Measurements from ENCODE around the gene NDUFB3.

The NDUFB3 gene

DNA sequence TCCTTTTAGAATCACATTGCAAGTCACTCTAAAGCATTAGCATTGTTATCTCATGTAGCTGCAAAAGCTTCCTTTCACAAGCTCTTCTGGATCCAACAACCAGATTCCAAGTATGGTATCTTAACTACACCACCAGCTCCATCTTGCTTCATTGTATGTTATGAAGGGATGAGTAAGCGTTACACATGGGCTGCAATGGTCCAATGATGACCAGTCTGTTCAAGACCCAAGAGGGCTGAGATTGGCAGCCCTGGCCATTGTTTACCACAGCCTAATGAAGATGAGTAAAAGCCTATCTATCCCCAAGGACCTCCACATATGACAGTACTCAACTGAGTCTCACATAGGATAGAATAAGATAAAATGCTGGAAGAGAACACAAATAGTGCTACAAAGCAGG lies 50.5 kb downstream of the NDUFB3 start:
- no peak for DNase-seq (ENCODE audit: low spot score)
- TF ChIP-seq, protein P1, sequence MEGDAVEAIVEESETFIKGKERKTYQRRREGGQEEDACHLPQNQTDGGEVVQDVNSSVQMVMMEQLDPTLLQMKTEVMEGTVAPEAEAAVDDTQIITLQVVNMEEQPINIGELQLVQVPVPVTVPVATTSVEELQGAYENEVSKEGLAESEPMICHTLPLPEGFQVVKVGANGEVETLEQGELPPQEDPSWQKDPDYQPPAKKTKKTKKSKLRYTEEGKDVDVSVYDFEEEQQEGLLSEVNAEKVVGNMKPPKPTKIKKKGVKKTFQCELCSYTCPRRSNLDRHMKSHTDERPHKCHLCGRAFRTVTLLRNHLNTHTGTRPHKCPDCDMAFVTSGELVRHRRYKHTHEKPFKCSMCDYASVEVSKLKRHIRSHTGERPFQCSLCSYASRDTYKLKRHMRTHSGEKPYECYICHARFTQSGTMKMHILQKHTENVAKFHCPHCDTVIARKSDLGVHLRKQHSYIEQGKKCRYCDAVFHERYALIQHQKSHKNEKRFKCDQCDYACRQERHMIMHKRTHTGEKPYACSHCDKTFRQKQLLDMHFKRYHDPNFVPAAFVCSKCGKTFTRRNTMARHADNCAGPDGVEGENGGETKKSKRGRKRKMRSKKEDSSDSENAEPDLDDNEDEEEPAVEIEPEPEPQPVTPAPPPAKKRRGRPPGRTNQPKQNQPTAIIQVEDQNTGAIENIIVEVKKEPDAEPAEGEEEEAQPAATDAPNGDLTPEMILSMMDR (IDR thresholded peaks at IDR 0.05; ENCODE audit: extremely low read depth, missing control alignments), result no peak

DNA sequence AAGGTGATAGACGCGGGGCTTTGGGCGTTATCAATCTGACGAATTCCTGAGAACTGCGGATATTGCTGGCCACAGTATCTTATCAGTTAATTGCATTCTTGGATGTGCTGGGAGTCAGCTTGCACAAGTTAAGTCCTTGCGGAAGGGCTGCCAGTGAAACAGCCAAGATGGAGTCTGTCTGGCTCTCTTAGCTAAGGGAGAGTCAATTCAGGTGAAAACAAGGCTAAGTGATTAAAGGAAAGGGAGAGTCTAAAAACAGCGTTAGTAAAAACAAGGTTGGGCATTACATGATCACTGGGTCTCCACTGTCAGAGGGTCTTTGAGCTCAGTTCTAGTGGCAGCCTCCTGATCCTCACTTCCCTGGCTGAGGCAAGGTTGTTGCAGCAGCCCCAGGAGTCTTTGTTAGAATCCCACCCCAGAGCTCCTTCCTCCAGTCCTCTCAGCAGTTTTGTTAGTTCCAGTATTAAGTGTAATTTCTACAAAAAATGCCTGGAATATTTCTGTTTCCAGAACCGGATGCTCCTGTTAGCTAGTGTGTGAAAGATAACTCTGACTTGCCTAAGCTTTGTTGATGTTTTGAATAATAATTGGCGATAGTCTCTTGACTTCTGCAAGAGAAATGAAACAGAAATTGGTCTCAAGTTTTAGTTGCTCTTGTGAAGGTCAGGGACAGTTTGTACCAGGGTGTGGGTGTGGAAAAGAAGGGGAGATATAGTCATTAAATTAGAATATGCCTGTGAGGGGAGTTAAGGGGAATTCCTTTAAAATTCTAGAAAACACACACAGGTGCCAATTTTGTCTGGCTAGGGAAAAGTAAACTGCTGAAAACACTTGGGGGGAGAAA lies 54.7 kb downstream of the NDUFB3 start:
- DNase-seq (ENCODE audit: low spot score), result no peak
- TF ChIP-seq, protein P1 (IDR thresholded peaks at IDR 0.05; ENCODE audit: extremely low read depth, missing control alignments), result no peak

DNA sequence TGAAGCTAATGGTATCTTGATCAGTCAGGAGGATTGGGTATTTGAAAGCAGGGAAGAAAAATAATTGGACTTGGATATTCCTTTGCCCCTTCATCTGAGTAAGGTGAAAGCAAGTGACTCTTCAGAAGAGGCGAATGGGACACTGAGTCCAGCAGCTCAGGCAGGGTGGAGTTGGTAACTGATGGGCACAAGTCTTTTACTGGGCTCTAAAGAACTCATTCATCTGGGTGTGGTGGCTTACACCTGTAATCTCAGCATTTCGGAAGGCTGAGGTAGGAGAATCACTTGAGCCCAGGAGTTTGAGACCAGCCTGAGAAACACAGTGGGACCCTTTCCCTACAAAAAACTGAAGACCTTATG lies 55.3 kb downstream of the NDUFB3 start:
- TF ChIP-seq, protein P1 (IDR thresholded peaks at IDR 0.05; ENCODE audit: extremely low read depth, missing control alignments), result no peak
- no peak for DNase-seq (ENCODE audit: low spot score)

DNA sequence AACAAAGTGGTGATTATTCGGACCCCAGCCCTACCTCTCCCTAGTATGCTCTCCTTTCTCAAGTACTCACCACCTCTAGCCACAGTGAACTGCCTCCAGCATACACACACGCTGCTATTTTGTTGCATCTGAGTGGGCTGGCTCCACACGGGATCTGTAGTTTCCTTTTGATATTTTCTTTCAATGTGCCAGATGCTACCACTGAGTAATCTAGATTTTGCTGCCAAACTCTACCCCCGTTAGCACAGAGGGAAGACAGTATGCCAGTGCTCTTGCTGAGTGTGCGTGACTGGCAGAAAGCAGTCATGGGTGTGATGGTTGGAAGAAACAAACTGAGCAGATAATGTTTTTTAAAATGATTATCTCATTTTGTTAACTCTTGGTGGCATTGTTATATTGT lies 55.8 kb downstream of the NDUFB3 start:
- TF ChIP-seq, protein P1 (IDR thresholded peaks at IDR 0.05; ENCODE audit: extremely low read depth, missing control alignments), result no peak
- no peak for DNase-seq (ENCODE audit: low spot score)

DNA sequence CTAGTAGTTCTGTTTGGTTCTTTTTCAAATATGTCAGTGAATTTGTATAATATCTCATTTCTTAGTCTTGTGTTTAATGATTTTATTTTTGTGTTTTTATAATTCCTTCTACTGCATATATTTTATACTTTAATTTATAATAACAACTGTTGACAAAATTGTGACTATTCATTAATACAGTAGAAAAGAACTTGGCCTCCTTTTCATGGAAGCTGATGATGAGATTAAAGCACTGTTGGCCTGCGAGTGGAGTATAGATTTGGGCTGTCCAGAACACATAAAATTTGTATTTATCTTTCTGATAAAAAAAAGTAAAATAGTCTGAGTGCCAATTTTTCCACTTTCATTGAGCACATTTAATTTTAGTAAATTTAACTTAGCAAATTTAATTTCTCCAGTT lies 56.2 kb downstream of the NDUFB3 start:
- TF ChIP-seq, protein P1 (IDR thresholded peaks at IDR 0.05; ENCODE audit: extremely low read depth, missing control alignments), result no peak
- no peak for DNase-seq (ENCODE audit: low spot score)

DNA sequence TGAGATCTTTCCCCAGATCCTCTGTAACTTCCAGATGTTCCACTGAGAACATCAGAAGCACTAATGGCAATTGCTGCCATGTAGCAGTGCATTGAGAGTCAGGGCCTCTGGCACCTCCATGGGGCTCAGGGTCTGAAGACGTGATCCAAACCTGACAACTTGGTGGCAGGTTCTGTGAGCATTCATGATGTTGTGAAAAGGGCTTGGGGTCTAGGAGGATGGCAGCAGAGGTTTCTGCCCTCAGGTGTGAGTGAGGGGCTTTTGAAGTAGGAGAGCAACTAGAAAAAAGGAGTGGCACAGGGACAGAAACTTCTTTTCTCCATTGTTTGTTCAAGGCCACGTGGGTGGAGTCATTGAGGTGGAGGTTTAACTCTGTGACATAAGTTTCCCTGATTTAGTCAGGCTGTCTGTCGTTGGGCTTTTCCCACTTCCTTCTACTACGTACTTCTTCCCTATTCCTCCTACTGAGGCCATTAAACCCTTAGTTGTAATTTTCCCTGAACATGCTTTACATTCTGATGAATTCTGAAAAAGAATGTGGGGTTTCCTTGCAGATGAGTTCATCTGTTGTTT lies 57.2 kb downstream of the NDUFB3 start:
- DNase-seq (ENCODE audit: low spot score), result peak; percentile 49

More for the DNA sequence above, 57.2 kb downstream of the NDUFB3 start:
- TF ChIP-seq, protein P1 (IDR thresholded peaks at IDR 0.05; ENCODE audit: extremely low read depth, missing control alignments), result no peak

Measured in GM20000 (cell line).